ENCODE measurements around the gene GRID1.

DNA sequence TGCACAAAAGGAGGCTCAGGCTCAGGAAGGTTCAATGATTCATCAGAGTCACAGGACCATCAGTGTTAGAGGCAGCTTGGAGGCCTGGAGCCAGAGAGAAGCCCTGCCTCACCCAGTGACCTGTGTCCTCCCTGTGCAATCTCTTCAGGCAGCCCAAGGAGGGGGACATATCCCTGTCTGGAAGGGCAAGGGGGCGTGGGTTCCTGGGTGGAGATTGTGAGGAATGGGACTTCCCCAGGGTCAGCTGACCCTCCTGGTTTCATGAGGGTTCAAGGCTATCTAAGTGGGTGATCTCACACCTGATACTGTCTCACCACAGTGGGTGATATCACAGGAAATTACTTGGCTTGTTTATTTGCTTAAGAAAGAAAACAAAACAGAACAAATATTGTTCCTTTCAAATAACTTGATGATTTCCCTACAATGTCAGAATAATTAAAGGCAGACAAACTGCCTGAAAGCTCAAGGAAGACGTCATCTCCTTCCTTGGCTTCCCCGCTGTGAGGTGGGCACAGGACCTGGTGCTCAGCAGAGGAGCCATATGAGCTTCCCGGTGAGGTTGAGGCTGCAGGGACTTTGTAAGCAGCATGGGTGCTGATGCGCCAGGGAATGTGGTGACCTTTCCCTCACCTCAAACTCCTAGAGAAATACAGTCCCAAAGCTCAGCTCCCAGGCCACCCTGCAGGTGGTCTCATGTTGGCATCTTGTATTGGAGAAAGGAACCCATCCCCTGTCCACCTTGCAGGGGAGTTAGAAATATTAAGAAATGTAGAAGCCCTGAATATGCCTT, 763.2 kb downstream of the GRID1 start:
- no peak for TF ChIP-seq CTCF (IDR thresholded peaks at IDR 0.05)
- TF ChIP-seq POLR2AphosphoS5 (IDR thresholded peaks at IDR 0.05) = no peak
- TF ChIP-seq POLR2A (IDR thresholded peaks at IDR 0.05) = no peak
